Measurements from ENCODE around the gene LRMDA. TPM values are rescaled to one million over a fixed set of nuclear protein-coding genes. Genes with fewer than 3 reads are reported as not detected.

The LRMDA gene
- total RNA-seq, 1 experiment from 2014 or later: 4.8 TPM

GRCh38 chr10:75754096-75754831 lies 322.8 kb downstream of the LRMDA start:
- no peak for TF ChIP-seq CBX3 (IDR thresholded peaks at IDR 0.05; ENCODE audit: low read depth)
- TF ChIP-seq TCF7L2 (IDR thresholded peaks at IDR 0.05; ENCODE audit: borderline replicate concordance, extremely low read depth, insufficient read depth, insufficient read length): no peak

GRCh38 chr10:75755528-75755927 lies 324.1 kb downstream of the LRMDA start:
- no peak overlapping the region for H3K4me2 ChIP-seq (ENCODE audit: low read length)

More at GRCh38 chr10:75754096-75754831, 322.8 kb downstream of the LRMDA start:
- Histone ChIP-seq H3K4me3 (replicated peaks in 1 of 2; ENCODE audit: low read depth in 1 of 2, low read length in 2 of 2) (no peak overlapping the region), H3K36me3 (ENCODE audit: control insufficient read depth in 1 of 2, insufficient read depth in 2 of 2, low read length in 2 of 2) (no peaks in the 10 kb centered on the region), H3K27me3 (ENCODE audit: insufficient read depth, low read length) (peaks cover 32% of the 10 kb centered on the region), H3K4me1 (ENCODE audit: control insufficient read depth in 1 of 2, insufficient read depth in 2 of 2, low read length in 2 of 2) (no peaks in the 10 kb centered on the region), H3K9me3 (ENCODE audit: control insufficient read depth in 1 of 2, insufficient read depth in 1 of 2, low read depth in 1 of 2, low read length in 2 of 2) (no peaks in the 10 kb centered on the region), H3K79me2 (ENCODE audit: insufficient read depth, low read length) (no peaks in the 10 kb centered on the region), H4K20me1 (ENCODE audit: insufficient read depth) (no peaks in the 10 kb centered on the region), H3K9me2 (ENCODE audit: insufficient read depth) (no peaks in the 10 kb centered on the region), H3K4me2 (ENCODE audit: low read length) (no peak overlapping the region), H3K9ac (ENCODE audit: low read length) (no peak overlapping the region), H3K27ac (ENCODE audit: low read depth, low read length) (no peak overlapping the region), H2AFZ (ENCODE audit: low read depth, low read length, poor library complexity, severe bottlenecking) (no peak overlapping the region)
- no peak for ATAC-seq
- ChIA-PET POLR2A (no interaction called here), CTCF (no interaction called here), RAD21 (ENCODE audit: low non-redundant PET in 1 of 2, low total read pairs in 2 of 2, uncharacterized antibody in 2 of 2, unreplicated experiment in 2 of 2) (no interaction called here)
- intact Hi-C loops (cut with micrococcal nuclease): no loop called here
- DNase-seq (ENCODE audit: low read depth, low spot score): no peak
- no TSS peak for BruUV-seq (replicated peaks)

More at GRCh38 chr10:75755528-75755927, 324.1 kb downstream of the LRMDA start:
- Histone ChIP-seq H3K79me2 (ENCODE audit: insufficient read depth, low read length) (no peaks in the 10 kb centered on the region), H3K9ac (ENCODE audit: low read length) (no peak overlapping the region), H4K20me1 (ENCODE audit: insufficient read depth) (no peaks in the 10 kb centered on the region), H3K36me3 (ENCODE audit: control insufficient read depth in 1 of 2, insufficient read depth in 2 of 2, low read length in 2 of 2) (no peaks in the 10 kb centered on the region), H3K4me1 (ENCODE audit: control insufficient read depth in 1 of 2, insufficient read depth in 2 of 2, low read length in 2 of 2) (no peaks in the 10 kb centered on the region), H3K9me3 (ENCODE audit: control insufficient read depth in 1 of 2, insufficient read depth in 1 of 2, low read depth in 1 of 2, low read length in 2 of 2) (no peaks in the 10 kb centered on the region), H3K4me3 (replicated peaks in 1 of 2; ENCODE audit: low read depth in 1 of 2, low read length in 2 of 2) (no peak overlapping the region), H3K9me2 (ENCODE audit: insufficient read depth) (no peaks in the 10 kb centered on the region), H3K27me3 (ENCODE audit: insufficient read depth, low read length) (peaks cover 32% of the 10 kb centered on the region), H2AFZ (ENCODE audit: low read depth, low read length, poor library complexity, severe bottlenecking) (no peak overlapping the region), H3K27ac (ENCODE audit: low read depth, low read length) (no peak overlapping the region)
- TF ChIP-seq ZFX (IDR thresholded peaks at IDR 0.05): no peak
- TF ChIP-seq FOSL1 (IDR thresholded peaks at IDR 0.05; ENCODE audit: low read depth): no peak
- no peak for TF ChIP-seq POLR2A (IDR thresholded peaks at IDR 0.05; ENCODE audit: borderline replicate concordance, extremely low read depth, insufficient read depth, insufficient read length)
- TF ChIP-seq ELF1 (IDR thresholded peaks at IDR 0.05; ENCODE audit: borderline replicate concordance, low read depth): no peak
- no peak for TF ChIP-seq REST (IDR thresholded peaks at IDR 0.05; ENCODE audit: low read depth)
- no peak for TF ChIP-seq ZNF274 (IDR thresholded peaks at IDR 0.05; ENCODE audit: low read depth, low read length)
- TF ChIP-seq SP1 (IDR thresholded peaks at IDR 0.05; ENCODE audit: low read depth): no peak
- TF ChIP-seq RAD21 (IDR thresholded peaks at IDR 0.05; ENCODE audit: low read depth): no peak
- TF ChIP-seq SRF (IDR thresholded peaks at IDR 0.05; ENCODE audit: low read depth): no peak
- RAD21 ChIA-PET (ENCODE audit: low non-redundant PET in 1 of 2, low total read pairs in 2 of 2, uncharacterized antibody in 2 of 2, unreplicated experiment in 2 of 2): no interaction called here
- intact Hi-C loops (cut with micrococcal nuclease): no loop called here
- CTCF ChIA-PET: no interaction called here
- no TSS peak for BruUV-seq (replicated peaks)
- DNase-seq (ENCODE audit: low read depth, low spot score): no peak
- POLR2A ChIA-PET: no interaction called here
- no peak for ATAC-seq

All from HCT116 (cell line).